ENCODE data around the gene ASIC1. TPM values are rescaled to one million over a fixed set of nuclear protein-coding genes. Genes with fewer than 3 reads are reported as not detected.

ASIC1 gene
- total and polyA plus RNA-seq, 2 experiments from 2014 or later = 0.76 to 1.5 TPM

GRCh38 chr12:50025187-50026059 lies 32.0 kb upstream of the ASIC1 start, which contains the start of gene RACGAP1 (continued):
- TF ChIP-seq ZNF462 (CRISPR knock-in tag; IDR thresholded peaks at IDR 0.05) = no peak
- no peak for TF ChIP-seq NANOG (IDR thresholded peaks at IDR 0.05; ENCODE audit: borderline replicate concordance)
- TF ChIP-seq CREB1 (CRISPR knock-in tag; IDR thresholded peaks at IDR 0.05; ENCODE audit: low read depth) = peak; percentile 93
- no peak for TF ChIP-seq EZH2phosphoT487 (IDR thresholded peaks at IDR 0.05; ENCODE audit: unreplicated experiment)
- no peak for TF ChIP-seq STAT1 (IDR thresholded peaks at IDR 0.05; ENCODE audit: unreplicated experiment)

- H3K4me1 Mint-ChIP-seq = peaks cover 6% of the 10 kb centered on the region
- Histone ChIP-seq H3K4me1 (ENCODE audit: insufficient read depth) (no peaks in the 10 kb centered on the region), H3K79me2 (replicated peaks; ENCODE audit: insufficient read depth) (peaks cover 32% of the 10 kb centered on the region), H3K27ac (ENCODE audit: low read depth) (no peak overlapping the region), H3K9me2 (ENCODE audit: insufficient read depth) (no peaks in the 10 kb centered on the region), H3K4me2 (no peak overlapping the region), H3F3A (replicated peaks; ENCODE audit: low read depth) (no peaks in the 10 kb centered on the region), H4K20me1 (replicated peaks; ENCODE audit: insufficient read depth) (no peaks in the 10 kb centered on the region), H3K4me3 (no peak overlapping the region), H3K36me3 (ENCODE audit: insufficient read depth) (no peaks in the 10 kb centered on the region), H3K27me3 (ENCODE audit: insufficient read depth) (no peaks in the 10 kb centered on the region), H2AFZ (no peak overlapping the region; the same call in 1 of the 2 replicates)
- ATAC-seq (no peak), DNase-seq (ENCODE audit: low spot score) (no peak)
- H3K9me3 Mint-ChIP-seq = no peaks in the 10 kb centered on the region
- H3K27ac Mint-ChIP-seq = no peak overlapping the region
- H3K36me3 Mint-ChIP-seq (ENCODE audit: low read depth) = no peaks in the 10 kb centered on the region; the same call in 2 of the 3 replicates
- no peak overlapping the region for H3K4me3 Mint-ChIP-seq
- peaks cover 12% of the 10 kb centered on the region for H3K27me3 Mint-ChIP-seq (ENCODE audit: insufficient read depth, low read depth, poor library complexity)
- TF ChIP-seq EZH2 (IDR thresholded peaks at IDR 0.05; ENCODE audit: low read depth, unreplicated experiment) = no peak
- no peak for TF ChIP-seq ZNF462 (CRISPR knock-in tag; IDR thresholded peaks at IDR 0.05)
- no peak for TF ChIP-seq POLR2AphosphoS5 (IDR thresholded peaks at IDR 0.05; ENCODE audit: low read depth)
These were observed 30.7 kb upstream of the ASIC1 start for GRCh38 chr12:50026691-50027090.
